Natural killer cell (primary cell): Measurements from ENCODE around the gene TRAPPC6A. TPM values are rescaled to one million over a fixed set of nuclear protein-coding genes. Genes with fewer than 3 reads are reported as not detected.

Experiments
- ATAC-seq, 3 donors: fragments of 150-1000 bp in 2 of 3; fragments of 200-7000 bp in 1 of 3; cut with Tn5 transposase; 1 replicate in 1 of 3; 2 replicates in 2 of 3; pipeline ENCODE4 v1.10.0; 2021; ENCODE audit warnings: mild to moderate bottlenecking in 2 of 3, moderate library complexity in 2 of 3
- DNase-seq, 2 donors: peaks; one replicate each; pipeline versions ENCODE4 v3.0.0 to v3.0.0-alpha.2; 2013 to 2021; ENCODE audit warnings: mixed read lengths in 1 of 2
- H3K27ac ChIP-seq: one replicate; pipeline ENCODE4 v1.5.1; 2013; ENCODE audit warnings: mild to moderate bottlenecking, low read length
- H3K27me3 ChIP-seq: one replicate; pipeline ENCODE4 v1.6.1; 2013; ENCODE audit warnings: low read length; ENCODE audit not compliant: control insufficient read depth, insufficient read depth
- H3K36me3 ChIP-seq: one replicate; pipeline ENCODE4 v1.6.1; 2013; ENCODE audit warnings: low read length; ENCODE audit not compliant: control insufficient read depth, insufficient read depth
- H3K4me1 ChIP-seq: one replicate; pipeline ENCODE4 v1.6.1; 2013; ENCODE audit warnings: low read length; ENCODE audit not compliant: control insufficient read depth, insufficient read depth
- H3K4me3 ChIP-seq: one replicate; pipeline ENCODE4 v1.5.1; 2013; ENCODE audit warnings: low read length
- H3K9me3 ChIP-seq: one replicate; pipeline ENCODE4 v1.6.1; 2013; ENCODE audit warnings: low read length; ENCODE audit not compliant: control insufficient read depth, insufficient read depth
- H3K27ac Mint-ChIP-seq, 2 donors: one replicate each; pipeline ENCODE4 v1.8.0; 2022; ENCODE audit warnings: mild to moderate bottlenecking in 2 of 2, mixed read lengths in 2 of 2, moderate library complexity in 1 of 2
- H3K27me3 Mint-ChIP-seq, 2 donors: one replicate each; pipeline ENCODE4 v1.8.0; 2022; ENCODE audit warnings: low read depth in 2 of 2, mixed read lengths in 2 of 2
- H3K36me3 Mint-ChIP-seq: one replicate; pipeline ENCODE4 v1.8.0; 2022; ENCODE audit warnings: mixed read lengths
- H3K4me1 Mint-ChIP-seq, 2 donors: one replicate each; pipeline ENCODE4 v1.8.0; 2022; ENCODE audit warnings: mixed read lengths in 2 of 2
- H3K4me3 Mint-ChIP-seq: one replicate; pipeline ENCODE4 v1.8.0; 2022; ENCODE audit warnings: mild to moderate bottlenecking, moderate library complexity, mixed read lengths
- H3K9me3 Mint-ChIP-seq, 2 donors: one replicate each; pipeline ENCODE4 v1.8.0; 2022; ENCODE audit warnings: mixed read lengths in 2 of 2
- WGBS: methylation state at CpG from one replicate; pipeline ENCODE4 v1.1.7; 2013; ENCODE audit warnings: missing lambda C conversion rate; ENCODE audit not compliant: insufficient coverage; 5-methylcytosine and 5-hydroxymethylcytosine counted together
- intact Hi-C: fragments of 100-400 bp; cut with micrococcal nuclease; formaldehyde crosslinking; loops from one replicate; pipeline ENCODE4 v1.14.2; 2022
- total RNA-seq, 4 donors: library from RNA; stranded (reverse); fragments of 120-200 nt in 1 of 4; gene quantifications; one replicate each; pipeline versions ENCODE4 v1.2.3 to v1.2.4, GENCODE V29; 2013 to 2022
- TF ChIP-seq, protein P1 (sequence below): fragments of 200-600 bp; IDR thresholded peaks from one replicate; pipeline ENCODE4 v1.8.0; 2022; ENCODE audit warnings: antibody characterized with exemption

The TRAPPC6A gene
- total RNA-seq, 3 donors from 2014 or later (not counting 1 experiment from before 2014, with no cell fraction given) = 38.0 to 47.0 (median 45.2) TPM

- H3K27me3 Mint-ChIP-seq = no peaks in the 10 kb centered on the region
- Histone ChIP-seq H3K27ac (no peak overlapping the region), H3K9me3 (no peaks in the 10 kb centered on the region), H3K27me3 (no peaks in the 10 kb centered on the region), H3K36me3 (peaks cover 4% of the 10 kb centered on the region), H3K4me3 (no peak overlapping the region), H3K4me1 (peaks cover 21% of the 10 kb centered on the region)
- TF ChIP-seq, protein P1, sequence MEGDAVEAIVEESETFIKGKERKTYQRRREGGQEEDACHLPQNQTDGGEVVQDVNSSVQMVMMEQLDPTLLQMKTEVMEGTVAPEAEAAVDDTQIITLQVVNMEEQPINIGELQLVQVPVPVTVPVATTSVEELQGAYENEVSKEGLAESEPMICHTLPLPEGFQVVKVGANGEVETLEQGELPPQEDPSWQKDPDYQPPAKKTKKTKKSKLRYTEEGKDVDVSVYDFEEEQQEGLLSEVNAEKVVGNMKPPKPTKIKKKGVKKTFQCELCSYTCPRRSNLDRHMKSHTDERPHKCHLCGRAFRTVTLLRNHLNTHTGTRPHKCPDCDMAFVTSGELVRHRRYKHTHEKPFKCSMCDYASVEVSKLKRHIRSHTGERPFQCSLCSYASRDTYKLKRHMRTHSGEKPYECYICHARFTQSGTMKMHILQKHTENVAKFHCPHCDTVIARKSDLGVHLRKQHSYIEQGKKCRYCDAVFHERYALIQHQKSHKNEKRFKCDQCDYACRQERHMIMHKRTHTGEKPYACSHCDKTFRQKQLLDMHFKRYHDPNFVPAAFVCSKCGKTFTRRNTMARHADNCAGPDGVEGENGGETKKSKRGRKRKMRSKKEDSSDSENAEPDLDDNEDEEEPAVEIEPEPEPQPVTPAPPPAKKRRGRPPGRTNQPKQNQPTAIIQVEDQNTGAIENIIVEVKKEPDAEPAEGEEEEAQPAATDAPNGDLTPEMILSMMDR = no peak
- H3K27ac Mint-ChIP-seq = no peak overlapping the region
- WGBS = 90% methylated on average over 12 of the region's 12 CpGs
- no peaks in the 10 kb centered on the region for H3K9me3 Mint-ChIP-seq
- DNase-seq = no peak
- H3K36me3 Mint-ChIP-seq = no peaks in the 10 kb centered on the region
- no peak overlapping the region for H3K4me3 Mint-ChIP-seq
- peaks cover 10 to 25% of the 10 kb centered on the region in 2 donors for H3K4me1 Mint-ChIP-seq
- ATAC-seq = no peak
- intact Hi-C loops = no loop called here
These were observed 41.4 kb downstream of the TRAPPC6A start for GRCh38 chr19:45136507-45137178.

DNA sequence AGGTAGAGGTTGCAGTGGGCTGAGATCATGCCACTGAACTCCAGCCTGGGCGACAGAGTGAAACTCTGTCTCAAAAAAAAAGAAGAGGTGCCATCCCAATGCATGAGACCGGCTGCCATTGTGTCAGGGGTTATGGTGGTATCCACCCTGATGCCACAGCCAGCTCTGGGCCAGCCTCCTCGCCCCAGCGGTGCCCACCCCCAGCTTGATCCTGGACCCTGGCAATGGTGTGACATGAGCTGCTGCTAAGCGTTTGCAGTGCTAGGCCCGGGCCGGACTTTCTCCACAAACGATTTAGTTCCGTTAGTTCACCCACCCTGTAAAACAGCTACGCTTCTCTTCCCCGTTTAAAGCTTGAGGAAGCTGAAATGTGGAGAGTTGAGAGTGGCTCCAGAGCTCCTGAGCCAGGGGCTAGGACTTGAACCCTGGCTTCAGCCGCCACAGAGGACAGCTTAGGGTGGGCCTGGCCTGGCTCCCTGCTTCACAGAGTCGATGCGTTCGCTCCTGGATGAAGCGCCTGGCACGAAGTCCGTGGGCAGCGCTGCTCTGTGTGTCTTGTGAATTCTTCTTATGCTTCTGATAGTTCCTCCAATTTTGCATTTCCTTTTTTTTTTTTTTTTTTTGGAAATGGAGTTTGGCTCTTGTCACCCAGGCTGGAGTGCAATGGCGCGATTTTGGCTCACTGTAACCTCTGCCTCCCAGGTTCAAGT is 42.7 kb downstream of the TRAPPC6A start:
- H3K4me1 Mint-ChIP-seq = peaks cover 10 to 25% of the 10 kb centered on the region in 2 donors
- no peaks in the 10 kb centered on the region for H3K27me3 Mint-ChIP-seq
- H3K27ac ChIP-seq = no peak overlapping the region
- no peaks in the 10 kb centered on the region for H3K36me3 ChIP-seq
- H3K4me3 ChIP-seq = no peak overlapping the region
- intact Hi-C loops = no loop called here
- H3K4me3 Mint-ChIP-seq = no peak overlapping the region
- H3K27ac Mint-ChIP-seq = no peak overlapping the region
- 97% methylated on average over 21 of the region's 21 CpGs for WGBS
- no peak for DNase-seq
- TF ChIP-seq, protein P1 = no peak
- H3K27me3 ChIP-seq = no peaks in the 10 kb centered on the region
- no peak for ATAC-seq
- H3K4me1 ChIP-seq = peaks cover 21% of the 10 kb centered on the region
- H3K36me3 Mint-ChIP-seq = no peaks in the 10 kb centered on the region
- H3K9me3 ChIP-seq = no peaks in the 10 kb centered on the region
- no peaks in the 10 kb centered on the region for H3K9me3 Mint-ChIP-seq

DNA sequence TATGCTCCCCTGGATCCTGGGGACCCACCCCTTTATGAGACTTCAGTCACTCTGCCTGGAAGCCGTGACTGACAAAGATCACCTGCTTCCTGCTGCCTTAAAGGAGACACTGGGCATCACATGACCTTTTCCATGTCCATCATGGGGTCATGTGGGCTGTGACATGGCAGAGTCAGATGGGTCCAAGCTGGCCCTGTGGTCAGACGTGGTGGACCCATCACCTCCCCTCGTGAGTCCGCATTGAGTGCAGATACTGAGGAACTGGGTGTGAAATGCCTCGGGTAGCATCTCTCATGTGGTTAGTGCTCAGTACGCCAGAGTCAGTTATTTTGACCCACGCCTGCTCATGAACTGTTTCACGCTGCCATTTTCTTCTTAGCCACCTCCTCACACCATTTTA is 44.4 kb downstream of the TRAPPC6A start:
- no peak overlapping the region for H3K4me3 ChIP-seq
- Mint-ChIP-seq H3K36me3 (no peaks in the 10 kb centered on the region), H3K9me3 (no peaks in the 10 kb centered on the region), H3K27ac (peak overlapping the region; percentile 14 to 71), H3K4me1 (peaks cover 10 to 25% of the 10 kb centered on the region in 2 donors), H3K4me3 (no peak overlapping the region), H3K27me3 (no peaks in the 10 kb centered on the region)
- H3K36me3 ChIP-seq = no peaks in the 10 kb centered on the region
- no peaks in the 10 kb centered on the region for H3K27me3 ChIP-seq
- H3K9me3 ChIP-seq = no peaks in the 10 kb centered on the region
- H3K27ac ChIP-seq = no peak overlapping the region
- WGBS = 66% methylated on average over 8 of the region's 8 CpGs
- peak in 1 of 3 donors; percentile 33 for ATAC-seq
- DNase-seq = no peak
- intact Hi-C loops = no loop called here
- TF ChIP-seq, protein P1 = no peak
- peaks cover 21% of the 10 kb centered on the region for H3K4me1 ChIP-seq
